ENCODE data around the gene MET. TPM values are rescaled to one million over a fixed set of nuclear protein-coding genes. Genes with fewer than 3 reads are reported as not detected.

MET gene
- total and polyA plus RNA-seq, 2 of the 13 experiments (the other 11 are each of a cell fraction or from before 2014, with no cell fraction given), result 21.8 to 31.5 TPM

- TF ChIP-seq ZNF264 (CRISPR knock-in tag; IDR thresholded peaks at IDR 0.05) (no peak), TRIM24 (CRISPR knock-in tag; IDR thresholded peaks at IDR 0.05) (no peak), SATB2 (CRISPR knock-in tag; IDR thresholded peaks at IDR 0.05) (peak; percentile 88; the same call in 1 of the 2 replicates), AFF4 (CRISPR knock-in tag; IDR thresholded peaks at IDR 0.05) (peak; percentile 44; the same call in 1 of the 2 replicates), MTA3 (CRISPR knock-in tag; IDR thresholded peaks at IDR 0.05) (no peak), MYPOP (CRISPR knock-in tag; IDR thresholded peaks at IDR 0.05) (no peak), ZBTB7A (CRISPR knock-in tag; IDR thresholded peaks at IDR 0.05) (peak; percentile 56; the same call in 1 of the 2 replicates), MEIS2 (CRISPR knock-in tag; IDR thresholded peaks at IDR 0.05) (peak; percentile 83; the same call in 1 of the 2 replicates), ZBTB39 (CRISPR knock-in tag; IDR thresholded peaks at IDR 0.05) (no peak), ZNF343 (CRISPR knock-in tag; IDR thresholded peaks at IDR 0.05) (no peak), ZMAT5 (CRISPR knock-in tag; IDR thresholded peaks at IDR 0.05; ENCODE audit: borderline replicate concordance, low read depth) (no peak), ZNF383 (CRISPR knock-in tag; IDR thresholded peaks at IDR 0.05; ENCODE audit: borderline replicate concordance) (no peak), ZNF329 (CRISPR knock-in tag; IDR thresholded peaks at IDR 0.05; ENCODE audit: low read depth) (no peak), KLF9 (CRISPR knock-in tag; IDR thresholded peaks at IDR 0.05; ENCODE audit: low read depth) (no peak; the same call in 1 of the 2 replicates), ZNF326 (CRISPR knock-in tag; IDR thresholded peaks at IDR 0.05; ENCODE audit: borderline replicate concordance) (no peak), MED8 (CRISPR knock-in tag; IDR thresholded peaks at IDR 0.05; ENCODE audit: insufficient replicate concordance) (peak; percentile 25), ATF1 (CRISPR knock-in tag; IDR thresholded peaks at IDR 0.05) (peak; percentile 43), ELF4 (CRISPR knock-in tag; IDR thresholded peaks at IDR 0.05; ENCODE audit: borderline replicate concordance) (no peak), ZNF644 (CRISPR knock-in tag; IDR thresholded peaks at IDR 0.05; ENCODE audit: low read depth) (0 out of 2 replicates have a peak, but pooled peaks have one; percentile 21)
- TF ChIP-seq, protein P1, sequence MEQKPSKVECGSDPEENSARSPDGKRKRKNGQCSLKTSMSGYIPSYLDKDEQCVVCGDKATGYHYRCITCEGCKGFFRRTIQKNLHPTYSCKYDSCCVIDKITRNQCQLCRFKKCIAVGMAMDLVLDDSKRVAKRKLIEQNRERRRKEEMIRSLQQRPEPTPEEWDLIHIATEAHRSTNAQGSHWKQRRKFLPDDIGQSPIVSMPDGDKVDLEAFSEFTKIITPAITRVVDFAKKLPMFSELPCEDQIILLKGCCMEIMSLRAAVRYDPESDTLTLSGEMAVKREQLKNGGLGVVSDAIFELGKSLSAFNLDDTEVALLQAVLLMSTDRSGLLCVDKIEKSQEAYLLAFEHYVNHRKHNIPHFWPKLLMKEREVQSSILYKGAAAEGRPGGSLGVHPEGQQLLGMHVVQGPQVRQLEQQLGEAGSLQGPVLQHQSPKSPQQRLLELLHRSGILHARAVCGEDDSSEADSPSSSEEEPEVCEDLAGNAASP (CRISPR knock-in tag; IDR thresholded peaks at IDR 0.05; ENCODE audit: borderline replicate concordance), result peak; percentile 25; the same call in 1 of the 2 replicates
These were observed 138.5 kb downstream of the MET start (continued) for GRCh38 chr7:116810267-116811116.

Measured in HepG2 (cell line).